Left kidney (tissue), 2 donors: Measurements from ENCODE around the gene VNN1. TPM values are rescaled to one million over a fixed set of nuclear protein-coding genes. Genes with fewer than 3 reads are reported as not detected.
"Not testable (repeated sequence)": the region's sequence is repeated elsewhere in the genome, so short reads cannot be mapped to it uniquely, and the experiment has no call there.

ENCODE experiments used
- DNase-seq: peaks from one replicate; pipeline ENCODE4 v3.0.0-alpha.2; 2013
- polyA plus RNA-seq: library from polyadenylated mRNA; unstranded; fragments of 120-200 nt; gene quantifications from one replicate; pipeline ENCODE4 v1.2.1, GENCODE V29; 2013; ENCODE audit not compliant: insufficient read length

Gene VNN1
- polyA plus RNA-seq, 1 donor = 0.23 TPM

GRCh38 chr6:132673376-132674094 lies 40.3 kb downstream of the VNN1 start:
- no peak for DNase-seq

- DNase-seq = no peak
Observed at GRCh38 chr6:132671295-132671694, 42.6 kb downstream of the VNN1 start.

GRCh38 chr6:132669690-132670291 lies 44.1 kb downstream of the VNN1 start:
- DNase-seq = peak; percentile 18

- no peak for DNase-seq
Observed at GRCh38 chr6:132666118-132666517, 47.7 kb downstream of the VNN1 start.

- no peak for DNase-seq
Observed at GRCh38 chr6:132664309-132665034, 49.4 kb downstream of the VNN1 start.

- no peak for DNase-seq
Observed at GRCh38 chr6:132663661-132664060, 50.2 kb downstream of the VNN1 start.

GRCh38 chr6:132661906-132662305 lies 51.9 kb downstream of the VNN1 start:
- DNase-seq = no peak

GRCh38 chr6:132659082-132659481 lies 54.8 kb downstream of the VNN1 start, which contains the start of gene TAAR1:
TAAR1 (minus strand) TSS chr6:132659182; CDS start chr6:132646003, 13,179 bp downstream.
- no peak for DNase-seq

GRCh38 chr6:132651062-132651461 lies 62.8 kb downstream of the VNN1 start:
- no peak for DNase-seq

GRCh38 chr6:132650429-132650828 lies 63.4 kb downstream of the VNN1 start:
- no peak for DNase-seq

- DNase-seq = no peak
Observed at GRCh38 chr6:132648828-132649227, 65.0 kb downstream of the VNN1 start.

- no peak for DNase-seq
Observed at GRCh38 chr6:132648356-132648755, 65.5 kb downstream of the VNN1 start.

- no peak for DNase-seq
Observed at GRCh38 chr6:132643547-132643946, 70.3 kb downstream of the VNN1 start.

GRCh38 chr6:132637135-132637534 lies 76.7 kb downstream of the VNN1 start:
- DNase-seq = not testable (repeated sequence)

GRCh38 chr6:132635906-132636305 lies 77.9 kb downstream of the VNN1 start:
- not testable (repeated sequence) for DNase-seq

GRCh38 chr6:132635288-132635687 lies 78.6 kb downstream of the VNN1 start:
- DNase-seq = not testable (repeated sequence)

GRCh38 chr6:132634796-132635195 lies 79.1 kb downstream of the VNN1 start:
- DNase-seq = no peak

- no peak for DNase-seq
Observed at GRCh38 chr6:132633362-132633761, 80.5 kb downstream of the VNN1 start.

Other genes with a start within 250 kb of the VNN1 start
- gene STX7, start 200.9 kb downstream of the VNN1 start, polyA plus RNA-seq = 86.6 TPM
- not detected for gene TAAR9, start 175.8 kb downstream of the VNN1 start, polyA plus RNA-seq
- not detected for gene TAAR8, start 161.4 kb downstream of the VNN1 start, polyA plus RNA-seq
- 0.18 TPM for gene TAAR6, start 143.7 kb downstream of the VNN1 start, polyA plus RNA-seq
- gene TAAR5, start 124.3 kb downstream of the VNN1 start, polyA plus RNA-seq = not detected
- gene TAAR2, start 89.8 kb downstream of the VNN1 start, polyA plus RNA-seq = not detected
- not detected for gene TAAR1, start 54.9 kb downstream of the VNN1 start, polyA plus RNA-seq
- 2.4 TPM for gene VNN2, start 43.8 kb upstream of the VNN1 start, polyA plus RNA-seq
- gene SLC18B1, start 84.6 kb upstream of the VNN1 start, polyA plus RNA-seq = 36.0 TPM
- 1,696 TPM for gene RPS12, start 100.5 kb upstream of the VNN1 start, polyA plus RNA-seq